Subcutaneous abdominal adipose tissue (tissue), 5 donors: Measurements from ENCODE around the gene FLRT1.

Source experiments
- H3K27ac ChIP-seq: one replicate; pipeline ENCODE4 v1.7.0; 2013; ENCODE audit warnings: low read depth, mild to moderate bottlenecking, inconsistent platforms, low read length, moderate library complexity
- H3K27me3 ChIP-seq, 5 donors: one replicate each; pipeline ENCODE4 v1.7.0; 2013; ENCODE audit warnings: low read length in 5 of 5, inconsistent platforms in 1 of 5; ENCODE audit not compliant: control insufficient read depth in 5 of 5, insufficient read depth in 4 of 5
- H3K36me3 ChIP-seq, 5 donors: one replicate each; pipeline ENCODE4 v1.7.0; 2013; ENCODE audit warnings: low read length in 5 of 5; ENCODE audit not compliant: control insufficient read depth in 5 of 5, insufficient read depth in 5 of 5
- H3K4me1 ChIP-seq, 5 donors: one replicate each; pipeline ENCODE4 v1.7.0; 2013; ENCODE audit warnings: low read length in 5 of 5, mild to moderate bottlenecking in 3 of 5, moderate library complexity in 1 of 5; ENCODE audit not compliant: control insufficient read depth in 5 of 5, insufficient read depth in 5 of 5
- H3K4me3 ChIP-seq, 5 donors: one replicate each; pipeline ENCODE4 v1.7.0; 2013; ENCODE audit warnings: low read length in 5 of 5, low read depth in 1 of 5
- H3K9ac ChIP-seq, 5 donors: one replicate each; pipeline ENCODE4 v1.7.0; 2013; ENCODE audit warnings: low read length in 5 of 5, mild to moderate bottlenecking in 4 of 5, moderate library complexity in 3 of 5
- H3K9me3 ChIP-seq, 5 donors: one replicate each; pipeline ENCODE4 v1.7.0; 2013; ENCODE audit warnings: low read length in 5 of 5; ENCODE audit not compliant: control insufficient read depth in 5 of 5
- donor health status: healthy.
- donor health status: healthy.
- donor health status: healthy.
- donor health status: healthy.
- donor health status: healthy.

The FLRT1 gene

GRCh38 chr11:64035576-64035975, at the start of gene FLRT1:
TSS of gene FLRT1 (plus strand) at chr11:64035931. CDS start at chr11:64116268, 80,337 bp downstream.
- Histone ChIP-seq H3K9me3 (no peaks in the 10 kb centered on the region), H3K36me3 (no peaks in the 10 kb centered on the region), H3K4me1 (peaks cover 0 to 24% (median 16%) of the 10 kb centered on the region in 5 donors), H3K4me3 (peak within 1 kb of the TSS in 2 of 5 donors; percentile 39 to 57), H3K9ac (no peak within 1 kb of the TSS), H3K27ac (no peak within 1 kb of the TSS), H3K27me3 (peaks cover 10 to 38% (median 25%) of the 10 kb centered on the region in 5 donors)

GRCh38 chr11:63986156-63986931, 49.4 kb upstream of the FLRT1 start, which contains the start of gene OTUB1:
TSS of gene OTUB1 (plus strand) at chr11:63986438. CDS start at chr11:63986457, 19 bp downstream.
- H3K4me3 ChIP-seq, result peak within 1 kb of the TSS; percentile 75 to 99 (median 90)
- H3K27me3 ChIP-seq, result no peaks in the 10 kb centered on the region
- no peaks in the 10 kb centered on the region for H3K9me3 ChIP-seq
- peaks cover 0 to 24% (median 21%) of the 10 kb centered on the region in 5 donors for H3K36me3 ChIP-seq
- H3K9ac ChIP-seq, result peak within 1 kb of the TSS; percentile 48 to 93 (median 81)
- peak within 1 kb of the TSS; percentile 54 for H3K27ac ChIP-seq
- peaks cover 4 to 24% (median 23%) of the 10 kb centered on the region in 5 donors for H3K4me1 ChIP-seq

GRCh38 chr11:63986932-63987513, 48.7 kb upstream of the FLRT1 start:
- peak overlapping the region; percentile 54 for H3K27ac ChIP-seq
- peak overlapping the region; percentile 48 to 93 (median 81) for H3K9ac ChIP-seq
- H3K4me1 ChIP-seq, result peaks cover 4 to 24% (median 23%) of the 10 kb centered on the region in 5 donors

DNA sequence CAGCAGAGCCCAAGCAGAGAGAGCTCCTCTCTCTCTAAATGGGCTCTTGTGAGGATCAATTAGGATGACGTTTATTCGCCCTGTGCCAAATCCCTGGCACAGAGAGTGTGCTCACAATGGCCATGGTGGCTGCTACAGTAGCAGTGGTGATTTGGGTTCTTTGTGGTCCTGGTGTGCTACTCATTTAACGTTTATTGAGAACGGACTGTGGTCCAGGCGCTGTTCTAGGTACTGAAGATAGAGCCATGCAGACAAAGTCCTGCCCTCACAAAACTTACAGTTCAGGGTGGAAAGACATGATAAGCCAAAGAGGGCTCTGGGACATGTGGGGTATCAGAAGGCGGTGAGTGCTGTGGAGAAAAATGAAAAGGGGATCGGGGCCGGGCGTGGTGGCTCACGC, 44.2 kb upstream of the FLRT1 start:
- no peak overlapping the region for H3K9ac ChIP-seq
- H3K4me1 ChIP-seq, result peaks cover 4 to 17% (median 13%) of the 10 kb centered on the region in 5 donors
- no peak overlapping the region for H3K27ac ChIP-seq
- H3K9me3 ChIP-seq, result no peaks in the 10 kb centered on the region
- H3K36me3 ChIP-seq, result peaks cover 0 to 61% (median 44%) of the 10 kb centered on the region in 5 donors
- H3K4me3 ChIP-seq, result no peak overlapping the region
- no peaks in the 10 kb centered on the region for H3K27me3 ChIP-seq

More at GRCh38 chr11:63986932-63987513, 48.7 kb upstream of the FLRT1 start:
- Histone ChIP-seq H3K36me3 (peaks cover 0 to 29% (median 25%) of the 10 kb centered on the region in 5 donors), H3K9me3 (no peaks in the 10 kb centered on the region), H3K4me3 (peak overlapping the region; percentile 73 to 99 (median 90)), H3K27me3 (no peaks in the 10 kb centered on the region)

GRCh38 chr11:63993100-63993499, 42.6 kb upstream of the FLRT1 start:
- no peaks in the 10 kb centered on the region for H3K27me3 ChIP-seq
- H3K4me3 ChIP-seq, result no peak overlapping the region
- no peaks in the 10 kb centered on the region for H3K9me3 ChIP-seq
- no peak overlapping the region for H3K27ac ChIP-seq
- no peak overlapping the region for H3K9ac ChIP-seq
- peaks cover 0 to 4% (median 0%) of the 10 kb centered on the region in 5 donors for H3K4me1 ChIP-seq
- H3K36me3 ChIP-seq, result peaks cover 0 to 74% (median 60%) of the 10 kb centered on the region in 5 donors

- Histone ChIP-seq H3K4me1 (peaks cover 0 to 7% (median 2%) of the 10 kb centered on the region in 5 donors), H3K36me3 (peaks cover 0 to 71% (median 56%) of the 10 kb centered on the region in 5 donors), H3K9ac (no peak overlapping the region)
Observed at GRCh38 chr11:63993993-63994392, 41.7 kb upstream of the FLRT1 start.

DNA sequence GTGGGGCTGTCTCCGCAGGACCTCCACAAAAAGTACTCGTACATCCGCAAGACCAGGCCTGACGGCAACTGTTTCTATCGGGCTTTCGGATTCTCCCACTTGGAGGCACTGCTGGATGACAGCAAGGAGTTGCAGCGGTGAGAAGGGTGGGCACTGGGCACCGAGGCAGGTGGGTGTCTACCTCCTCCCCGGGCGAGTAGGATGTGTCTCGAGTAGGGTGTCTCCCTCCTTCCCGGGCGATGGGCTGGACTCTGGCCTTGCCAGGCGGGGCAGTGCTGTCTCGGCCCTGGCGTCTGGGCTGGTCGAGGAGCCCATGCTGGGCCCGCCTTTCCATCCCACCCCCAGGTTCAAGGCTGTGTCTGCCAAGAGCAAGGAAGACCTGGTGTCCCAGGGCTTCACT, 39.2 kb upstream of the FLRT1 start:
- Histone ChIP-seq H3K27ac (no peak overlapping the region), H3K9ac (no peak overlapping the region), H3K4me1 (peaks cover 0 to 31% (median 24%) of the 10 kb centered on the region in 5 donors), H3K4me3 (no peak overlapping the region), H3K27me3 (peaks cover 0 to 3% (median 0%) of the 10 kb centered on the region in 5 donors), H3K9me3 (no peaks in the 10 kb centered on the region), H3K36me3 (peaks cover 0 to 55% (median 39%) of the 10 kb centered on the region in 5 donors)

More at GRCh38 chr11:63993993-63994392, 41.7 kb upstream of the FLRT1 start:
- Histone ChIP-seq H3K27me3 (peaks cover 0 to 2% (median 0%) of the 10 kb centered on the region in 5 donors), H3K9me3 (no peaks in the 10 kb centered on the region), H3K4me3 (no peak overlapping the region), H3K27ac (no peak overlapping the region)

- Histone ChIP-seq H3K27me3 (peaks cover 0 to 3% (median 0%) of the 10 kb centered on the region in 5 donors), H3K9me3 (no peaks in the 10 kb centered on the region), H3K9ac (no peak overlapping the region), H3K27ac (no peak overlapping the region), H3K4me3 (no peak overlapping the region), H3K36me3 (peaks cover 0 to 51% (median 36%) of the 10 kb centered on the region in 5 donors), H3K4me1 (peaks cover 0 to 38% (median 31%) of the 10 kb centered on the region in 5 donors)
Observed at GRCh38 chr11:63997104-63997700, 38.5 kb upstream of the FLRT1 start.

DNA sequence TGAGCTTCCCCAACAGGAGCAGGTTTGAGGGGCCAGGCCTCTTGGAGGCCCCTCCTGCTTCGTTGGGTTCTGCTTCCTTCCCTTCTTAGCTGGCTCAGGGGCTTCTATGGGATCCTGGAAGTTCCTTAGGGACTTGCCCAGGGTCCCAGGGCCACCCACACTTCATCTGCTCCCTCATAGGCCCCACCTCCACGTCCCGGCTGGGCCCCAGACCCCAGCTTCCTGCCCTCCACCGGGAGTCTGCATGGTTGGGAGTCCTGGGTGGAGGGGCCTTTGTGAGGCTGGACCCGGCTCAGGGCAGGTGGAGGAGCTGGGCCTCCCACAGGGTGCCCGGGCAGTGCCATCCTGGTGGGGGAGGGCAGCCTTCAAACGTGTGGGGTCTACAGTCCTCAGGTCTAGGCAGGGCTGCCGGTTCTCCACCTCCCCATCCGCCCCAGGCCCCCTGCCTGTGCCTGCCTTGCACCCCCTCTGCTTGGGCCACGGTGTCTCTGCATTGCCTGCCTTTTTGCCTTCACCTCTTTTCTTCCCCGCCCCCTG, 37.9 kb upstream of the FLRT1 start:
- peaks cover 0 to 50% (median 36%) of the 10 kb centered on the region in 5 donors for H3K36me3 ChIP-seq
- H3K4me1 ChIP-seq, result peaks cover 0 to 45% (median 36%) of the 10 kb centered on the region in 5 donors

More for the DNA sequence above, 37.9 kb upstream of the FLRT1 start:
- Histone ChIP-seq H3K9ac (no peak overlapping the region), H3K4me3 (no peak overlapping the region), H3K9me3 (no peaks in the 10 kb centered on the region), H3K27me3 (peaks cover 0 to 4% (median 0%) of the 10 kb centered on the region in 5 donors), H3K27ac (no peak overlapping the region)
